Peyer's patch (tissue), 4 donors: ENCODE measurements around the gene ZNF248.

Source experiments
- POLR2A ChIP-seq, 2 donors: fragments of 450-650 bp; IDR thresholded peaks; one replicate each; pipeline ENCODE4 v1.5.1; 2017; ENCODE audit warnings: antibody characterized with exemption in 2 of 2, mild to moderate bottlenecking in 2 of 2, moderate library complexity in 2 of 2
- TF ChIP-seq, protein P1 (sequence below), 6 experiments: fragments of 450-650 bp in 4 of 6; fragments of 200-600 bp in 2 of 6; sonication (generic) in 1 of 6; IDR thresholded peaks; one replicate each; pipeline ENCODE4 v1.5.1; 2017 to 2019; ENCODE audit warnings: antibody characterized with exemption in 6 of 6, mild to moderate bottlenecking in 3 of 6, moderate library complexity in 1 of 6

DNA sequence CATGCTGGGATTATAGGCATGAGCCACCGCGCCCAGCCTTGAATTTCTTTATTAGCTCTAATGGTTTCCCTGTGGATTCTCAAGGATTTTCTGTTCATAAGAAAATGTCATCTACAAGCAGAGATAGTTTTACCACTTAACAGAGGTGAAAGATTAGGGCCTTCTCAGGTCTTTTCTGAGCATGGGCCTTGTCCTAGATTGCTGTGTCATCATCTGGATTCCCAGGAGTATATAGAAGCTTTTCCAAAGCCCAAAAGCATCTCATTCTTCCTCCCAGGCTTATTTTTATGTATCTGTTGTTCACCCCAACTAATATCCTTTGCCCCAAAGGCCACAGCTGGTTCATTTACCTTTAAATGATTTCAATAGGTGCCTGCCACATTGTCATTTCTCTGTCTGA, 13.7 kb upstream of the ZNF248 start:
- TF ChIP-seq, protein P1, sequence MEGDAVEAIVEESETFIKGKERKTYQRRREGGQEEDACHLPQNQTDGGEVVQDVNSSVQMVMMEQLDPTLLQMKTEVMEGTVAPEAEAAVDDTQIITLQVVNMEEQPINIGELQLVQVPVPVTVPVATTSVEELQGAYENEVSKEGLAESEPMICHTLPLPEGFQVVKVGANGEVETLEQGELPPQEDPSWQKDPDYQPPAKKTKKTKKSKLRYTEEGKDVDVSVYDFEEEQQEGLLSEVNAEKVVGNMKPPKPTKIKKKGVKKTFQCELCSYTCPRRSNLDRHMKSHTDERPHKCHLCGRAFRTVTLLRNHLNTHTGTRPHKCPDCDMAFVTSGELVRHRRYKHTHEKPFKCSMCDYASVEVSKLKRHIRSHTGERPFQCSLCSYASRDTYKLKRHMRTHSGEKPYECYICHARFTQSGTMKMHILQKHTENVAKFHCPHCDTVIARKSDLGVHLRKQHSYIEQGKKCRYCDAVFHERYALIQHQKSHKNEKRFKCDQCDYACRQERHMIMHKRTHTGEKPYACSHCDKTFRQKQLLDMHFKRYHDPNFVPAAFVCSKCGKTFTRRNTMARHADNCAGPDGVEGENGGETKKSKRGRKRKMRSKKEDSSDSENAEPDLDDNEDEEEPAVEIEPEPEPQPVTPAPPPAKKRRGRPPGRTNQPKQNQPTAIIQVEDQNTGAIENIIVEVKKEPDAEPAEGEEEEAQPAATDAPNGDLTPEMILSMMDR (IDR thresholded peaks at IDR 0.05): no peak
- no peak for TF ChIP-seq POLR2A (IDR thresholded peaks at IDR 0.05)
